Prostate gland (tissue), 2 donors: Measurements from ENCODE around the gene ARID4B.

ENCODE experiments used
- POLR2AphosphoS5 ChIP-seq: sonication (generic); formaldehyde crosslinking; IDR thresholded peaks from one replicate; pipeline ENCODE4 v1.6.1; 2017; ENCODE audit warnings: antibody characterized with exemption
- TF ChIP-seq, protein P1 (sequence below), 4 experiments: fragments of 200-600 bp in 2 of 4; fragments of 450-650 bp in 2 of 4; sonication (generic) in 2 of 4; IDR thresholded peaks; 1 replicate in 3 of 4; 2 replicates in 1 of 4; pipeline ENCODE4 v1.5.1; 2016 to 2019; ENCODE audit warnings: antibody characterized with exemption in 4 of 4, mild to moderate bottlenecking in 2 of 4, moderate library complexity in 2 of 4

DNA sequence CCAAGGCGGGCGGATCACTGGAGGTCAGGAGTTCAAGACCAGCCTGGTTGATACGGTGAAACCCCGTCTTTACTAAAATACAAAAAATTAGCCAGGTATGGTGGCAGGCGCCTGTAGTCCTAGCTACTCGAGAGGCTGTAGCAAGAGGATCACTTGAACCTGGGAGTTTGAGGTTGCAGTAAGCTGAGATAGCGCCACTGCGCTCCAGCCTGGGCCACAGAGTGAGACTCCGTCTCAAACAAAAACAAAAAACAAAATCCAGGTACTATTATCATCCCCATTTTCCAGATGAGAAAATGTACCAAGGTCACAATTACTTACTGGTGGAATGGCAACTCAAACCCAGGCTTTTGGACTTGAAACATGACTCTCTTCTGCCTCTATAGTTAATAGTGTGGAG is 203.9 kb downstream of the ARID4B start:
- no peak for TF ChIP-seq POLR2AphosphoS5
- TF ChIP-seq, protein P1, sequence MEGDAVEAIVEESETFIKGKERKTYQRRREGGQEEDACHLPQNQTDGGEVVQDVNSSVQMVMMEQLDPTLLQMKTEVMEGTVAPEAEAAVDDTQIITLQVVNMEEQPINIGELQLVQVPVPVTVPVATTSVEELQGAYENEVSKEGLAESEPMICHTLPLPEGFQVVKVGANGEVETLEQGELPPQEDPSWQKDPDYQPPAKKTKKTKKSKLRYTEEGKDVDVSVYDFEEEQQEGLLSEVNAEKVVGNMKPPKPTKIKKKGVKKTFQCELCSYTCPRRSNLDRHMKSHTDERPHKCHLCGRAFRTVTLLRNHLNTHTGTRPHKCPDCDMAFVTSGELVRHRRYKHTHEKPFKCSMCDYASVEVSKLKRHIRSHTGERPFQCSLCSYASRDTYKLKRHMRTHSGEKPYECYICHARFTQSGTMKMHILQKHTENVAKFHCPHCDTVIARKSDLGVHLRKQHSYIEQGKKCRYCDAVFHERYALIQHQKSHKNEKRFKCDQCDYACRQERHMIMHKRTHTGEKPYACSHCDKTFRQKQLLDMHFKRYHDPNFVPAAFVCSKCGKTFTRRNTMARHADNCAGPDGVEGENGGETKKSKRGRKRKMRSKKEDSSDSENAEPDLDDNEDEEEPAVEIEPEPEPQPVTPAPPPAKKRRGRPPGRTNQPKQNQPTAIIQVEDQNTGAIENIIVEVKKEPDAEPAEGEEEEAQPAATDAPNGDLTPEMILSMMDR (IDR thresholded peaks at IDR 0.05), result no peak
